GM19455 (cell line): ENCODE data around the gene CLDN6.

Experiments used
- ATAC-seq: cut with Tn5 transposase; IDR thresholded peaks from one replicate; pipeline ENCODE4 v1.9.1; 2021; ENCODE audit not compliant: unreplicated experiment

Gene CLDN6

DNA sequence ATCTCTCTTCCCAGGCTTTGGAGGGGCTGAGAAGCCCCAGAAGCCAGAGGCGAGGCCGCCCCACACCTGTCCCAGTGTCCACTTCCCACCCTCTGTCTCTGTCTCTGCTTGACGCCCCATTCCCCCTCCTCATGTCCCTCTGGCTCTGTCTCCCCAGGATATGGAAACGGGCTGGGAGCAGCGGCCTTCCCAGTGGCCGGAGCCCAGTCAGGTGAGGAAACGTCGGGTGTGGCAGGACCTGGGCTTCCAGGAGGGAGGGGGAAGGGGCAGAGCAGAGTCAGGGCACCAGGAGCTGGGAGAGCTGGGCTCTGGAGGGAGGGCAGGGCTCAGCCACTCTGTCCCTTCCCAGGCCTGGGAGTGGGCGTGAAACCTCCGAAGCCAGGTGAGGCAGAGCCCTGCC lies 27.1 kb downstream of the CLDN6 start:
- no peak for ATAC-seq

DNA sequence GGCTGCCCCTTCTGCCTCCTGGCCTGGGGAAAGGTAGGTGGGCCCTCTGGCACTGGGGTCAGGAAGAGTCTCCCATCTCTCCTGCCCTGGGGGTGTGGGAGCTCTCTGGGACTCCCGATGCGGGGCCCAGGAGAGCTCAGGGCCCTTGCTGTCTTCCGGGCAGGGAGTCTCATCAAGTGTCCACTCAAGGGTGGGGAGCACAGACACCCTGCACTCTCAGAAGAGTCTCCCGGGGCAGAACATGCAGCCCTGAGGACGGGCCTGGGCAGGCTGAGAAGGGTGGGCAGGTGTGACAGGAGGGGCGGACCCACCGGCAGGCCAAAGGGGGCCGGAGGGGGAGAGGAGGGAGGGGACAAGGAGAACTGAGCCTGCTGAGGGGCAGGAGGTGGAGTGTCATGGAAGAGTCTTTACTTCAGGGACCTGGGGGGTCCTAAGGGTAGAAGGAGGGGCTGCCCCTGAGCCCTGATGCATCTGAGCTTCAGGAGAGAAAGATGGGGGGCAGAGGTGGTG lies 29.3 kb downstream of the CLDN6 start:
- no peak for ATAC-seq

DNA sequence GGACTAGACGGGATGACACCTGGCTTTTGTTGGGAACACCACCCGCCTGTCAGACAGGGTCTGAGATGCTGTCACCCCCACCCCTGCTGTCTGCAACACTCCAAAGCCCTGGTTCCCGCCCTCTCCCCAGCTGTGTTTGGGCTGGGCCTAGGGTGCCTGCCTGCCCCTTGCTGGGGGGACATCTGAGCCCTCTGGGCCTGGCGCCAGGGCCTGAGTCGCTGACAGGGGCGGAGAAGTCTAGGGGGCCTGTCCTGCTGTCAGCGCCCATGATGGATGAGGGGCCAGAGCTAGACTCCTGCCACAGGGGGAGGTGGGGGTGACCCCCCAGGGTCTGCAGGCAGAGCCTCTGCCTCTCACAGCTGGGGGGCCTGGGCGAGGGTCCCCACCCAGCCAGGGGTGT lies 30.1 kb downstream of the CLDN6 start:
- no peak for ATAC-seq

DNA sequence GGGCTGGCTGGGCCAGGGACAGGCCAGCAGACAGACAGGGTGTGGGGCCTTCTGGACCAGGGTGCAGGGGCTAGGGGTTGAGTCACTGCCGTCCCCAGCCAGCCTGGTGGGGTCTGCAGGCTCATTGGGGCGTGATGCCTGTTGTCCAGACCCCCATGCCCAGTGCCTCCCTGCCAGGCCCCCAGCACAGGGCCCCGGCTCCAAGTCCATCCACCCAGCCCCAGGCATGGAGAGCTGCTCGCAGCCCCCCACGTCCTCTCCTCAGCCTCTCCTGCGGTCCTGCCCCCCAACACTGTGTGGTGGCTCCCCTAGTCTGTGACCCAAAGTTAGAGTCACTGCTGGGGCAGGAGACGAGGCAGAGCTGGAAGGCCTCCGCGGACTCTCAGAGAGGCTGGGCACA lies 30.7 kb downstream of the CLDN6 start:
- ATAC-seq = no peak

DNA sequence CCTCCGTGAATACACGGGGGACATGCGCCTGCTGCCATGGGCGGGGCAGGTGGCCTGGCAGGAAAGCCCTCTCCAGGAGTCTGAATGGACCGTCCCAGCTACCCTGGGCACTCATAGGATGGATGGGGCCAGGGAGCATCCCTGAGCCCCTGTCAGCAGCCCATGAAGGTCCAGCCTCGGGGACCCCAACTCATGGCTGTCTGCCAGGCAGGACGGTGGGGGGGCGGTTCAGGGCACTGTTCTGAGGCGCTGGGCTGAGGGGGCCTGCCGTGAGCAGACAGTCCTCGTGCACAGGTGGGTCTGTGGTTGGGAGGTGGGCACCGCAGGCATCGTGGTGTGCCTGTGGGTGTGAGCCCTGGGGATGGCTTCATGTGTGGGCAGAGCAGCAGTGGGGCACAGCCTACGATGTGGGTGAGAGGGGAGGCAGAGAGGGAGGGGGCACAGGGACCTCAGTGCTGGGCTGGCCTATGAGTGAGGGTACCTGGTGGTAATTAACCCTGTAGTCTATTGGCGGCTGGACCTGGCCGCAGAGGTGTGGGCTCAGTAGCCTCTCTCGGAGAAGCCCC lies 31.3 kb downstream of the CLDN6 start:
- ATAC-seq = no peak

DNA sequence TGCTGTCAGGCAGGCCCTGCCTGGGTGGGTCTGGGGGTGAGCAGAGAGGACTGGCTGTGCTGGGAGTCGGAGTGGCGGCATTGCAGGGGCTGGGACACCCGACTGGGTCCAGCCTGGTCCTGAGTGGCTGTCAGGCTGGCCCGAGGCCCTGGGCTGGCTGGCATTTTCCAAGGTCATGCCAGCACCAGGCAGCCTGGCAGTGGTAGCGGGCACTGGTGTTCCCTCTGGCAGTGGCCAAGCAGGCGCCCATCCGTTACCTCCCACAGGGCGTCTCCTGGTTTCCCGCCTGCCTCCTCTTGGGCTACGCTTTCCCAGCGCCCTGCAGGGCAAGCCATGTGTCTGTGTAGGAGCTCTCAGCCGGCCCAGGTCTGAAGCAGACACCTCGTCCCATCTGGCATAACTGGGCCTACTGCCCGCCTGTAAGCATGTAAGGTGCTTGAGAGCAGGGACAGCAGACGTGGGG lies 32.1 kb downstream of the CLDN6 start:
- ATAC-seq = no peak

DNA sequence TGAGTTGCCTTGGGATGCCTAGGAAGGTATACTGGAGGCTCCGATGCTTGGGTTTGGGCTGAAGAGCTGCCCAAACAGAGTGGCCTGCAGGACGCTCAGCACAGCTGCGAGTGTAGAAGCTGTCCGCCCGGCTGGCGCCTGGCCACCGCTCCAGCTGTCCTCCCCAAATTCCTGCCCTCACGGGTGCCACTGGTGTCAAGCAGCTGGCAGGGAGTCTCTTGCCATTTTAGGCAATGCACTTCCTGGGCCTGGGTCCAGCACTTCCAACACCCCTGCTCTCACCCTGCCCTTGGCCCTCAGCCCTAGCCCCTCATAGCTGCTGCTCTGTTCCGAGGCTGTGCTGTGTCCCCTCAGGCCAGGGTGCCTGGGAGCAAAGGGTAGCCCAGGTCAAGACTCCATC lies 32.5 kb downstream of the CLDN6 start:
- ATAC-seq = no peak

DNA sequence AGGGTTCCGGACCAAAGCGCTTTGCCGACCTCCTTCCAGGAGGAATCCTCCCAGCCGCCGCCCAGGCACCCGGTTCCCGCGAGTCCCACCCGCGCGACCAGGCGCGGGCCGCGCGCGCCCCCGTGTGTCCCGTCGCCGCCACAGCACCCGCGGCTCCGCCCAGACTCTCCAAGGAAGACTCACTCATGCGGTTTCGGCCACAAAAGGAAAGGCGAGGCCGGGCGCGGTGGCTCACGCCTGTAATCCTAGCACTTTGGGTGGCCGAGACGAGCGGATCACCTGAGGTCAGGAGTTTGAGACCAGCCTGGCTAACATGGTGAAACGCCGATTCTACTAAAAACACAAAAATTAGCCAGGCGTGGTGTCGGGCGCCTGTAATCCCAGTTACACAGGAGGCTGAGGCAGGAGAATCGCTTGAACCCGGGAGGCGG lies 34.3 kb downstream of the CLDN6 start:
- ATAC-seq = no peak

DNA sequence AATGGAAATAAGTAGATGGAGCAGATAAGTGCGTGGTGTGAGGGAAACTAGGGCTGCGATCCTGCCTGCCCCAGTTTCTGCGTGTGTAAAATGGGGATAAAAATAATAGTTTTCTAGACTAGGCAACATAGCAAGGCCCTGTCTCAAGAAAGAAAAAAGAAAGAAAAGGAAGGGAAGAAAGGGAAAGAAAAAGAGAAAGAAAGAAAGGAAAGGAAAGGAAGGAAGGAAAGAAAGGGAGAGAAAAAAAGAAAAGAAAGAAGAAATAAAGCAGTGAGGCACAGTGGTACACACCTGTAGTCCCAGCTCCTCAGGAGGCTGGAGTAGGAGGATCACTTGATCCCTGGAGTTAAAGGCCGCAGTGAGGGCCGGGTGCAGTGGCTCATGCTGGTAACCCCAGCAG lies 35.6 kb downstream of the CLDN6 start:
- ATAC-seq = no peak

DNA sequence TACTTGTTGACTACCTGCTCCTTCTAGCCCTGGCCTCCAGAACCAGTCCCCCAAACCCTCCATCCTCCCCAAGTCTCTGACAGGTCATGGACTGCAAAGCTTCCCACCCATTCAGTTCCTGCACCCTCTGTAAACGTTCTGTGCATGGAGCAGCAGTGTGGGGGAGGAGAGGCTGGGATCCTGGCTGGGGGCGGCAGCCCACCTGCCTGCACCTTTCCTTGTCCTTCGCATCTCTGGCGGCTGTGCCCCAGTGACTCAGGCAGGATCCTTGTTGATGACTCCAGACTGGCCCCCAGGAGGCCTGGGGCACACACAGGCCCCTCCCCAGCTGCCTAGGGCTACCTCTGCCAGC lies 36.1 kb downstream of the CLDN6 start:
- ATAC-seq = no peak

DNA sequence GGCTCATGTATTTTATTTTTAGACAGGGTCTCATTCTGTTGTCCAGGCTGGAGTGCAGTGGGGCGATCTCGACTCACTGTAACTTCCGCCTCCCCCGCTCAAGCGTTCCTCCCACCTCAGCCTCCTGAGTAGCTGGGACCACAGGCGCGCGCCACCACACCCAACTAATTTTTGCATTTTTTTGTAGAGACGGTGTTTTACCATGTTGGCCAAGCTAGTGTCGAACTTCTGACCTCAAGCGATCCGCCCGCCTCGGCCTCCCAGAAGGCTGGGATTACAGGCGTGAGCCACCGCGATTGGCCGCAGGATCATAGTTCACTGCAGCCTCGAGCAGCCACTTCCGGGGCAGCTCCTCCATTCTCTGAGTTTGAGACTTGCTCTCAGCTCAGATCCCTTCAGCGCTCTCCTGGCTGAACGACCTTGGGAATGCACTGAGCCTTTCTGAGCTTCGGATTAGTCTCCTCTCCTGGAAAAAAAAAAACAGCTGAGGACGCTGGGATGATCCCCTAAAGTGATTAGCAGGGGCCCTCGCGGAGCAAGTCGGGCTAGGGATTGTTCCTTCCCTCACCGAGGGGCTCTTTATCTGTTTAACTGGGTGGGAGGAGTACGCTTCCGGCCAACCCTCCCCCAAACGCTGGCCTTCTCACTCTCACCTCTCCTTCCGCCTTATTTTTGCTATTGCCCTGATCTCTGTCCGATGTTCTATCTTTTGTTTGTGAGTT lies 36.6 kb downstream of the CLDN6 start:
- ATAC-seq = no peak

DNA sequence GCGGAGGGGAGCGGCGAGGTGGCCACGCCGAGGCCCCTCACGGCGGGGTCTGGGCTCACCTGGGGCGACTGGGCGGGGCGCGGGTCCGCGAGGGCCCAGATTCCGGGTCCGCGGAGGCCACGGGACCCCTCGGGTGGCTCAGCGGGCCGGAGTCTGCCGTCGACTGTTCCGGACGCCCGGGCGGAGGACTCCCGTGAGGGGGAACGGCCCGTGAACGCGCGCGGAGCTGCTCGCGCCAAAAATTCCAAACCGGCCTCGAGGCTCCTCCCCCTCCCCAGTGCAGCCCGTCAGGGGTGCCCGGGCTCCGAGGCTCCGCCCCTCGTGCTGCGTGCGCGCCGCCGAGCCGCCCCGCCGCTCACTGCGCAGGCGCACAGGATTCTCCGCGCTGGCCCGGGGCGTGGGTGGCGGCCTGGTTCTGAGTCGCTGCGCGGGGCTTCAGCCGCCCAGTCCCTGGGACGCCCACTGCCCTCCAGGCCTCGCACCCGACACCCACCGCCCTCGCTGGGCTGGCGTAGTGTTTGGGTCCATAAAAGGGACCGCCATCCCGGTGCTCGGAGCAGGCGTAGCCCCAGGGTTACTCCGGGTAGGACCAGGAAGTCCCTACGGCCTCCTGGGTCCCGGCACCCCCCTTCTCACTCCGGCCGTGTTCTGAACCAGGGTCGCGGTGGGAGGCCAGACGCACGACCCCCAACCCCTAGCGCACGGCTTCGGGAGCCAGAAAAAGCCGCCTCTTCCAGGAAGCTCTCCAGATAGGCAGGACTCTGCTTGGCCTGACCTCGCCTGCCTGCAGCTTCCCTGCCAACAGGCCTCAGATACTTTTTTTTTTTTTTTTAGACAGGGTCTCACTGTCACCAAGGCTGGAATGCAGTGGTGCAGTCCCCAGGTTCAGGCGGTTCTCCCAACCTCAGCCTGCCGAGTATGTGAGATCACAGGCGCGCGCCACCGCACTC lies 37.5 kb downstream of the CLDN6 start, which contains the start of gene PKMYT1:
Gene PKMYT1, minus strand, starts transcription at position 220 of the 950 bp plus-strand sequence. CDS start 789 bp downstream, outside the sequence.
- ATAC-seq = peak; percentile 74

DNA sequence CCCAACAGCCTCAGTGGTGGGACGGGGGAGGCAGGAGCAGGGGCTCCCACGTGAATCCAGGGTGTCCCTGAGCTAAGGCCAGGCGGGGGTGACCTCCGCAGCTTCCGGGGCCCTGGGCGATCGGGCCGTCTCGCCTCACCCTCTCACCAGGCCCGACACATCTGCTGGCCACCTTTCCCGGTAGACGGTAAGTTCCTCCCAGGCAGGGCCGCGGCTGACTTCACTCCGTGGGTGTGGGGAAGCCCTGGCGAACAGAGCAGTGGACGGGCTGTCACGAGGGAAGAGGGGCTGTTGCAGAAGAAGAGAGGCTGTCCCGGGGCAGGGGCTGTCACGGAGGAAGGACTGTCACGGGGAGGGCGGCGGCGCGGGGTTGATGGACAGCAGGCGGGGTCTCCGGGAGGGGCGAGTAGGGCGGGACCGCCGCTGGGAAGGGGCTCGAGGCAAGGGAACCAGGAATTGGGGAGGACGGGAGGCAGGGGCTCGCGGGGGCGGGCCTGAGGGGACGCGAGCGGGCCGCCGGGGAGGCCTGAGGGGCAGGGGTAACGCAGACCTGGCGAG lies 38.2 kb downstream of the CLDN6 start:
- no peak for ATAC-seq

DNA sequence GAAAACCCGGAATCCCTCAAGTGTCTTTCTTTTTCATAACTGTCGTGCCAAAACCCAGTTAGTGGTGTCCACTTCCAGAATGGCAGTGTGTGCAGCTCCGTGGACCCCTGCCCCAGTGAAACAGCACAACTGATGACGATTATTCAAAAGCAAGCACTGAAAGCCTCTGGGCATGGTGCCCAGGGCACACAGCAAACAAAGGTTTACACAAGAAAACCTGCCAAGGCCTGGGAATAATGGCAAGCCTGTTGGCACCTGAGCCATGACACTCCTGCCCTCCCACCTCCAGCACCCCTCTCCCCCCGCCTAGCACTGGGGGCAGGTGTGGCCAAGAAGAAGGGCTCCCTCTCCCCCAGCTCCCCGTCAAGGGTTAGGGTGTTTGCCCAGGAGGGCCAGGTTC lies 40.5 kb downstream of the CLDN6 start:
- ATAC-seq = no peak

DNA sequence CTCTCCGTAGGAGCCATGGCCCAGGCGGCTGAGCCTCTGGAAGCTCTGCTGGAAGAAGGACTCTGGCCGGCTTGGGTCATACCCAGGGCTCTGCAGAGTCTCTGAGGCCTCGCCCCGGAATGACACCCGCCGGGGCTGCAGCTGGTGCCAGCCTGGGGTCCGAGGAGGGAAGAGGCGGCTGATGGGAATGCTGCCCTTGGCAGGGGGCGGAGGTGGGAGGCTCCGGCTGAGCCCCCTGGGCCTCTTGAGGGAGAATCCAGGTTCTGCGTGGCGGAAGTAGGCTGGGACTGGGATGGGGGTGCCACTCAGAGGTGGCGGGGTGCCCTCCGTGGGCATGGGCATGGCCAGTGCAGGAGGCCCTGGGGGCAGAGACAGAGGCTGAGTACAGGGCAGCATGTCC lies 41.3 kb downstream of the CLDN6 start:
- ATAC-seq = no peak

DNA sequence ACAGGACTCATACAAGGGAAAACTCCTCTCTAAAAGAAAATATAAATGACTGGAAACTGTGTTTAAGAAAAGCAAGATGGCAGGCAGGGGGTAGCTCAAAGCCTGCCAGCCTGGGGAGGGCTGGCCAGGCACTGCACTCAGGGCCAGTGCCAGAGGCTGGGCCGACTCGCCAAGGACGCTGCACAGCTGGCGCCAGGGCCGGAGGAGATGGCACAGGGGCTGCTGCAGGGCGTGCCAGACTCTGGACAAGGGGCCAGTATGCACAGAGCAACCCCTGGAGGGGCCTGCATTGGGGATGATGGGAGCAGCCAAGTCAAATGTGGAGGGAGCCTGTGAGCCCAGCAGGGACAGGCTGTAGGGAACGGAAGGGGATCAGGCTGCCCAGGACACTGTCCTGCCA lies 41.8 kb downstream of the CLDN6 start:
- ATAC-seq = no peak

DNA sequence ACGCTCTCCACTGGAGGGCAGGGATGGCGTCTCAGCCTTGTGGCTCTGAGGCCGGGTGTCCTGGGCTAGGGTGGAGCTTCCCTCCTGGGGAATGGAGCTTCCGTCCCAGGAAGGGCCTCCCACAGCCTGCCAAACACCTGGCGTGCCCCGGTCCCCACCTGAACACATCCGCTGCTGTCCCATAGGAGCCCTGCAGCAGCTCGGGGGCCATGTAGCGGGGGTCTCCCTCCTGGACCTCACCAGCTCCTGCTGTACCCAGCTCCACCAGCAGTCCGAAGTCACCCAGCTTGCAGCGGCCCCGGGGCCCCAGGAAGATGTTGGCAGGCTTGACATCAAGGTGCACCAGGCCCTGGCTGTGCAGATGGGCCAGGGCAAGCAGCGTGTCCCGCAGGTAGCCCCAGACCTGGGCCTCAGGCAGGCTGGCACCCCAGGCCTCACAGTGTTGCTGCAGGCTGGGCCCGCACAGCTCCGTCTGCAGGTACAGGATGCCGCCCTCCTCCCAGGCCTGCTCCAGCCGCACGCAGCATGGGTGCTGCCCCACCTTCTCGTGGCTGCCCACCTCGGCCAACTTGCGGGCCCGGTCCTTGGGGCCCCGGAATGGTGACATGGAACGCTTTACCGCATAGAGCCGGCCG lies 42.7 kb downstream of the CLDN6 start:
- ATAC-seq = no peak

DNA sequence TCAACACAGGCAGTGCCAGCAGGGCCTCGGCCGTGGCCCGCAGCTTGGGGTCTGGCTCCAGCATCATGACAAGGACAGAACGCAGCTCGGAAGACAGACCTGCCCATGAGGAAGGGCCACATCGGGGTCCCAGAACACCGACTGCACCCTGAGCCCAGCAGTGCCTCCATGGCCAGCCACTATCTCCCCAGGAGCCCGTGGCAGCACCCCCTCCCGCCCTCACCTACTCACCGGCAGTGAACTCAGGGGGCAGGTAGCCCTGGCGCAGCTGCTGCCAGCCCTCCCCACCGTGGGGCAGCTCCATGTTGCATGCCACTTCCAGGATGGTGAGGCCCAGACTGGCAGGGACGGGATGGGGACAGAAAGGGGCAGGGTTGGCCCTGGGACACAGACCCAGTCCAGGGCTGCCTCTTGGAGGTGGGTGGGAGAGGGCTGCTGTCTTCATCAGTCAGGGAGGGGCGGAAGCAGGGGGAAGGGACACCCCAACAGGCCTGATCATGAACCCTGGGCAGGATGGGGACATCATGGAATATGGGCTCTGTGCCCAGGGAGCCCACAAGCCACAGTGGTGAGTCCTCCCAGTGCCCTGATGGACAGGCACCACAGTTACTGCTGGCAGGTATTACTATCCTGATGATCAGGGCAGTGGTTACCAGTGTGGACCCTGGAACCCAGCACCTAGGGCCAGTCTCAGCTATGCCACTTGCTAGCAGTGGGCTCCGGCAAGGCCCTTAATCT lies 43.5 kb downstream of the CLDN6 start:
- no peak for ATAC-seq

DNA sequence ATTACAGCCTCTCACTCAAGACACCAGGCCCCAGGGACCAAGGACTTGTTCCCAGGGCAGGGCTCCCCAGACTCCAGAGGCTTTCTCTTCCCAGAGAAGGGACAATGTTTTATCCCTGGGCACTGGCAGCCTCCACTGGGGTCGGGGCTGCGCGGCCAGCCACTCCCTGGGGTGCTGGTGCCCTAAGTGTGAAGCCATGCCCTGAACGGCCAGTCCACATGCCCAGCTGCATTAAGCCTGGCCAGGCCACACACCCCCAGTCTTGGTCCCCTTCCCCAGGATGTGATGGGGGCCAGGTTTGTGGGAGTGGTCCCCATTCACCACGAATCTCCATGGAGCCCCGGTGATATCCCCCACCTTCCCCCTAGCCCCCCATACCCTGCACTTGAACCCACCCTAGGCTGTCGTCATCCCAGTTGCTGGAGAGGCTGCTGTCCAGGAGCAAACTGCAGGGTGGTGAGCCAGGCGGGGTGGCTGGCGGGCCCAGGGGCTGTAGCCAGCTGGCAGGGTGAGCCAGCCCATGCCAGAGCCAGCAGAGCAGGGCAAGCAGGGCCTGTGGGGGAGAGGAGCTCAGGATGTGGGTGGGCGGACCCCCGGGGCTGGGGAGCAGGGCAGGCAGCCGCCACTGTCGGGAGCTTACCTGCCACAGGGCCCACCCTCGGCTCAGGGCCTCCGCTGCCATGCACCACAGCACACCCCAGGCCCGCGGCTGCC lies 44.2 kb downstream of the CLDN6 start:
- no peak for ATAC-seq
